ENCODE data around the gene LMX1B. TPM values are rescaled to one million over a fixed set of nuclear protein-coding genes. Genes with fewer than 3 reads are reported as not detected.

LMX1B gene
- total and polyA plus RNA-seq, 3 donors from 2014 or later, result 2.8 to 7.6 (median 7.6) TPM

DNA sequence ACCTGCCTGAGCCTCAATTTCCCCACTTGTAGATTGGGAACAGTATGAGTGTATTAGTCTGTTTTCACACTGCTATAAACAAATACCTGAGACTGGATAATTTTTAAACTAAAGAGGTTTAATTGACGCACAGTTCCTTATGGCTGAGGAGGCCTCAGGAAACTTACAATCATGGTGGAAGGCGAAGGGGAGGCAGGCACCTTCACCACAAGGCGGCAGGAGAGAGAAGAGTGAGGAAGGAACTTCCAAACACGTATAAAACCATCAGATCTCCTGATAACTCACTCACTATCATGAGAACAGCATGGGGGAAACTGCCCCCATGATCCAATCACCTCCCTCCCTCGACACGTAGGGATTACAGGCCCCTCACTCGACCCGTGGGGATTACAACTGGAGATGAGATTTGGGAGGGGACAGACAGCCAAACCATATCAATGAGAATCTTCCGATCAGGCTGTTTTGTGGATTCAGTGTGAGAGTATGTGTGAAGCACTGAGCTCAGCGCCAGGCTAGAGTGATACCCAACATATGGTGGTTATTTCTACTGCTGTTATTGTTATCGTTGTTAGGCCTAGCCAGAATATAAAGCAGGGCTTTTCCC, 14.6 kb upstream of the LMX1B start:
- Histone ChIP-seq H3K9me3 (no peaks in the 10 kb centered on the region), H3K27ac (no peak overlapping the region), H3K27me3 (no peaks in the 10 kb centered on the region), H3K36me3 (ENCODE audit: low read depth, missing control alignments) (no peaks in the 10 kb centered on the region), H3K4me3 (no peak overlapping the region), H3K4me1 (no peaks in the 10 kb centered on the region)
- intact Hi-C loops (cut with DNase I; ENCODE audit: low total_unique reads), result no loop called here
- WGBS, 2 donors, result 67 to 72% methylated on average over 11 of the region's 11 CpGs
- DNase-seq, result no peak
- no peak for TF ChIP-seq POLR2A (IDR thresholded peaks at IDR 0.05)
- TF ChIP-seq CTCF (IDR thresholded peaks at IDR 0.05), result no peak

DNA sequence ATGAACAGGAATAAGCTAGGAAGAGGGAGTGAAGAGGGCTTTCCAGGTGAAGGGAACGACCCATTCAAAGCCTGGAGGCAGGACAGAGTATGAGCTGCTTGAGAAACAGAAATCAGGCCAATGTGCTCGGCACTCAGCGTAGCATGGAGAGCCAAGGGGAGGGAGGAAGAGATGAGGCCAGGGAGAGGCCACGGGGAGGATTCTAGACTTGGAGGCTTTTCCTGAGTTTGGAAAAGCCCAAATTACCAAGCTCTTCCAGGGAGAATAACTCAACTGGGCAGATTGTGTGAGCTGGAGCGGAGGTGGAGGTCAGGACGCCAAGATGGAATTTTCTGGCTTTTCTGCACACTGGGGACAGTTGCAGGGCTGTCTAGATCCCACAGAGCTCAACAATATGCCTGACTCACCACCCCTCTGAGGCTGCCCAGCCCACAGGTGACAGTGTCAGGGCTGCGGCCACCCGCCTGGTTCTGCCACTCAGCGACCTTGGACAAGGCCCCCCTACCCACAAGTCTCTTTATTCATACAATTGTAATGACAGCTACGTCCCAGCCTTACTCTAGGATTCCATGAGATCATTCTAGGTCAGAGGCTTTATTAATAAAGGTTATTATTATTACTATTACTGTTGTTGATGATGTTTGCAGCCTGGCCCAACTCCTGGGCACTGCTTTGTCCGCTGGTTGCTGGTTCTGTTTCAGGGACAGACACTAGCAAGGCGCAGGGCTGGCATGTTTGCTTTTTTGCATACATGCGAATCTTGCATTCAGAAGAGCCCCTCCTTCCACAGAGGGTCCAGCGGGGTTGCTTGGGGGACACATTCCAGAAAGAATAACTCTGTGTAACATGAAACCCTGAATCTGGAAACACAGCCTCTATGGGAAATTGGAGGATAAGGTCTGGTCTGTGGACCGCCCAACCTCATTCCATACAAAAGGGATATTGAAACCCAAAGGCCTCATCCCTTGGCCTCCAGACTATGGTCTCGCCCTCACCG, 9.4 kb upstream of the LMX1B start:
- Histone ChIP-seq H3K4me3 (no peak overlapping the region), H3K9me3 (no peaks in the 10 kb centered on the region), H3K27me3 (no peaks in the 10 kb centered on the region), H3K36me3 (ENCODE audit: low read depth, missing control alignments) (no peaks in the 10 kb centered on the region), H3K4me1 (no peaks in the 10 kb centered on the region), H3K27ac (no peak overlapping the region)
- WGBS, 2 donors, result 69 to 79% methylated on average over 17 of the region's 17 CpGs
- DNase-seq, result no peak
- TF ChIP-seq POLR2A (IDR thresholded peaks at IDR 0.05) (no peak), CTCF (IDR thresholded peaks at IDR 0.05) (no peak)
- intact Hi-C loops (cut with DNase I; ENCODE audit: low total_unique reads), result no loop called here

- no peak for DNase-seq
- Histone ChIP-seq H3K9me3 (no peaks in the 10 kb centered on the region), H3K27me3 (no peaks in the 10 kb centered on the region), H3K4me3 (no peak overlapping the region), H3K4me1 (peaks cover 12% of the 10 kb centered on the region), H3K27ac (no peak overlapping the region), H3K36me3 (ENCODE audit: low read depth, missing control alignments) (no peaks in the 10 kb centered on the region)
- 83 to 84% methylated on average over 10 to 12 of the region's 12 CpGs for WGBS, 2 donors
- TF ChIP-seq CTCF (IDR thresholded peaks at IDR 0.05) (no peak), POLR2A (IDR thresholded peaks at IDR 0.05) (no peak)
- intact Hi-C loops (cut with DNase I; ENCODE audit: low total_unique reads), result no loop called here
Observed at GRCh38 chr9:126605792-126606482, 7.8 kb upstream of the LMX1B start.

DNA sequence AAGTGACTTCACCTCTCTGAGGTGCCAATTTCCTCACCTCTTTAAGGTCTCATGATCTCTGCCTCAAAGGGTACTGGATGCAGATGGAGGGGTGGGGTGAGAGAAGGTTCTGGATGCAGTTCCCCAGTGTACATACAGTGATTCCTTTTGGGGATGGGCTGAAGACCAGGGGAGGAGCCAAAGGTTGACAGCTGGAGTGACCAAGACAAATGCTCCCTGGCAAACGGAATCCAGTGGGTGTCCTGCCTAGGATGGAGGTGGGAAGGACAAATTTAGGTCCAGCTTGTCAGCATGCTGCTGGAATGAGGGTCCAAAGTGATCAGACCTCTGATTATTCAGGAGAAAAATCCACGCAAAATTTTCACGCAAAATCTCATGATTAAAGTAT, 7.3 kb upstream of the LMX1B start:
- TF ChIP-seq CTCF (IDR thresholded peaks at IDR 0.05) (no peak), POLR2A (IDR thresholded peaks at IDR 0.05) (no peak)
- no peaks in the 10 kb centered on the region for H3K36me3 ChIP-seq (ENCODE audit: low read depth, missing control alignments)
- no peaks in the 10 kb centered on the region for H3K9me3 ChIP-seq
- peaks cover 16% of the 10 kb centered on the region for H3K4me1 ChIP-seq
- H3K4me3 ChIP-seq, result no peak overlapping the region
- H3K27me3 ChIP-seq, result no peaks in the 10 kb centered on the region
- no peak for DNase-seq
- no peak overlapping the region for H3K27ac ChIP-seq
- 69 to 78% methylated on average over 3 of the region's 3 CpGs for WGBS, 2 donors
- intact Hi-C loops (cut with DNase I; ENCODE audit: low total_unique reads), result no loop called here
